ENCODE measurements around the gene MECP2. TPM values are rescaled to one million over a fixed set of nuclear protein-coding genes. Genes with fewer than 3 reads are reported as not detected.

The MECP2 gene
- total RNA-seq, 1 experiment from 2014 or later, result 52.8 TPM

- BruUV-seq (replicated peaks), result no TSS peak
- no peak for DNase-seq (ENCODE audit: low spot score)
- Histone ChIP-seq H3K4me3 (ENCODE audit: low read depth, low read length, poor library complexity, severe bottlenecking) (peak overlapping the region; percentile 53), H3K9me3 (ENCODE audit: low read depth, low read length, poor library complexity, severe bottlenecking) (no peaks in the 10 kb centered on the region), H3K27me3 (replicated peaks; ENCODE audit: insufficient read depth, low read depth, low read length, poor library complexity) (peaks cover 12% of the 10 kb centered on the region), H3K27ac (ENCODE audit: low read depth, low read length, poor library complexity, severe bottlenecking) (peak overlapping the region; percentile 82), H3K36me3 (ENCODE audit: insufficient read depth, low read length, poor library complexity, severe bottlenecking) (peaks cover 25% of the 10 kb centered on the region), H3K4me1 (ENCODE audit: insufficient read depth, low read length, poor library complexity, severe bottlenecking) (no peaks in the 10 kb centered on the region)
- ChIA-PET CTCF (no interaction called here), POLR2A (ENCODE audit: low non-redundant PET) (no interaction called here)
- intact Hi-C loops (cut with micrococcal nuclease; ENCODE audit: unreplicated experiment), result no loop called here
- no peak for TF ChIP-seq EZH2 (IDR thresholded peaks at IDR 0.05; ENCODE audit: borderline replicate concordance, low read depth, low read length, poor library complexity, severe bottlenecking)
- TF ChIP-seq CTCF (conservative IDR thresholded peaks at IDR 0.05; ENCODE audit: low read depth, low read length), result no peak
Observed at GRCh38 chrX:154019061-154019621, 78.4 kb downstream of the MECP2 start.

GRCh38 chrX:154018518-154019060 lies 78.9 kb downstream of the MECP2 start:
- H3K4me1 ChIP-seq (ENCODE audit: insufficient read depth, low read length, poor library complexity, severe bottlenecking), result no peaks in the 10 kb centered on the region
- H3K9me3 ChIP-seq (ENCODE audit: low read depth, low read length, poor library complexity, severe bottlenecking), result no peaks in the 10 kb centered on the region
- peak overlapping the region; percentile 53 for H3K4me3 ChIP-seq (ENCODE audit: low read depth, low read length, poor library complexity, severe bottlenecking)
- peaks cover 25% of the 10 kb centered on the region for H3K36me3 ChIP-seq (ENCODE audit: insufficient read depth, low read length, poor library complexity, severe bottlenecking)
- peak overlapping the region; percentile 82 for H3K27ac ChIP-seq (ENCODE audit: low read depth, low read length, poor library complexity, severe bottlenecking)
- ChIA-PET CTCF (no interaction called here), POLR2A (ENCODE audit: low non-redundant PET) (no interaction called here)
- intact Hi-C loops (cut with micrococcal nuclease; ENCODE audit: unreplicated experiment), result no loop called here
- BruUV-seq (replicated peaks), result TSS peak; percentile 33
- peaks cover 12% of the 10 kb centered on the region for H3K27me3 ChIP-seq (replicated peaks; ENCODE audit: insufficient read depth, low read depth, low read length, poor library complexity)
- no peak for DNase-seq (ENCODE audit: low spot score)
- TF ChIP-seq EZH2 (IDR thresholded peaks at IDR 0.05; ENCODE audit: borderline replicate concordance, low read depth, low read length, poor library complexity, severe bottlenecking) (no peak), CTCF (conservative IDR thresholded peaks at IDR 0.05; ENCODE audit: low read depth, low read length) (no peak)

- Histone ChIP-seq H3K9me3 (ENCODE audit: low read depth, low read length, poor library complexity, severe bottlenecking) (no peaks in the 10 kb centered on the region), H3K36me3 (ENCODE audit: insufficient read depth, low read length, poor library complexity, severe bottlenecking) (peaks cover 28% of the 10 kb centered on the region), H3K4me3 (ENCODE audit: low read depth, low read length, poor library complexity, severe bottlenecking) (peak overlapping the region; percentile 53), H3K27ac (ENCODE audit: low read depth, low read length, poor library complexity, severe bottlenecking) (peak overlapping the region; percentile 82), H3K4me1 (ENCODE audit: insufficient read depth, low read length, poor library complexity, severe bottlenecking) (no peaks in the 10 kb centered on the region), H3K27me3 (replicated peaks; ENCODE audit: insufficient read depth, low read depth, low read length, poor library complexity) (peaks cover 8% of the 10 kb centered on the region)
- intact Hi-C loops (cut with micrococcal nuclease; ENCODE audit: unreplicated experiment), result no loop called here
- TF ChIP-seq CTCF (conservative IDR thresholded peaks at IDR 0.05; ENCODE audit: low read depth, low read length) (no peak), EZH2 (IDR thresholded peaks at IDR 0.05; ENCODE audit: borderline replicate concordance, low read depth, low read length, poor library complexity, severe bottlenecking) (no peak)
- BruUV-seq (replicated peaks), result no TSS peak
- ChIA-PET CTCF (no interaction called here), POLR2A (ENCODE audit: low non-redundant PET) (no interaction called here)
- no peak for DNase-seq (ENCODE audit: low spot score)
Observed at GRCh38 chrX:154017766-154018517, 79.6 kb downstream of the MECP2 start.
